ENCODE data around the gene PRDX3. TPM values are rescaled to one million over a fixed set of nuclear protein-coding genes. Genes with fewer than 3 reads are reported as not detected.

The PRDX3 gene
- total RNA-seq, 2 experiments from 2014 or later, result 7.1 to 7.5 TPM

GRCh38 chr10:119209736-119210355, 31.2 kb upstream of the PRDX3 start:
- peak; percentile 35 for TF ChIP-seq CTCF (IDR thresholded peaks at IDR 0.05)
- no peaks in the 10 kb centered on the region for H3K27me3 ChIP-seq (ENCODE audit: control insufficient read depth in 1 of 2, insufficient read depth in 2 of 2, low read length in 2 of 2)
- ChIA-PET CTCF (interaction anchor here (0.6 to 2.6 kb wide), 12 partner anchors 9 to 515 kb away, joined by 3 to 14 read pairs (median 4); partner anchors contain the start of gene INPP5F), POLR2A (interaction anchor here (0.9 to 6.6 kb wide), 5 partner anchors 60 to 297 kb away, joined by 3 to 63 read pairs (median 9); no protein-coding TSS in a partner anchor)
- peak overlapping the region; percentile 99 for H3K4me3 Mint-ChIP-seq
- peak overlapping the region in 1 of 2 donors; percentile 88 for H3K27ac ChIP-seq (ENCODE audit: low read depth in 1 of 2, low read length in 2 of 2)
- H3K27ac Mint-ChIP-seq, result peak overlapping the region; percentile 82
- no peaks in the 10 kb centered on the region for H3K9me3 ChIP-seq (ENCODE audit: control insufficient read depth in 1 of 2, insufficient read depth in 1 of 2, low read length in 2 of 2)
- intact Hi-C loops (cut with DNase I, micrococcal nuclease), result loop anchor here (1.0 to 10.0 kb wide), 7 partner anchors 32 to 645 kb away; partner anchors contain the start of gene TIAL1 (in 1 of the 2)
- H3K4me1 Mint-ChIP-seq (ENCODE audit: low read depth), result peaks cover 70% of the 10 kb centered on the region
- ATAC-seq (ENCODE audit: poor library complexity) (no peak), DNase-seq (no peak)
- no peaks in the 10 kb centered on the region for H3K9me3 Mint-ChIP-seq
- H3K4me3 ChIP-seq (ENCODE audit: low read length), result peak overlapping the region; percentile 68
- H3K4me1 ChIP-seq (ENCODE audit: insufficient read depth, low read length), result peaks cover 62% of the 10 kb centered on the region
- peaks cover 14% of the 10 kb centered on the region for H3K36me3 Mint-ChIP-seq (ENCODE audit: low read depth)
- no peaks in the 10 kb centered on the region for H3K27me3 Mint-ChIP-seq
- no peaks in the 10 kb centered on the region for H3K36me3 ChIP-seq (ENCODE audit: insufficient read depth, low read length)

- ATAC-seq (ENCODE audit: poor library complexity) (peak; percentile 22), DNase-seq (peak; percentile 28 to 79 (median 50))
- no peaks in the 10 kb centered on the region for H3K9me3 Mint-ChIP-seq
- Histone ChIP-seq H3K27ac (ENCODE audit: low read depth in 1 of 2, low read length in 2 of 2) (peak overlapping the region; percentile 29 to 88), H3K9me3 (ENCODE audit: control insufficient read depth in 1 of 2, insufficient read depth in 1 of 2, low read length in 2 of 2) (no peaks in the 10 kb centered on the region), H3K27me3 (ENCODE audit: control insufficient read depth in 1 of 2, insufficient read depth in 2 of 2, low read length in 2 of 2) (no peaks in the 10 kb centered on the region), H3K4me1 (ENCODE audit: insufficient read depth, low read length) (peaks cover 56% of the 10 kb centered on the region), H3K36me3 (ENCODE audit: insufficient read depth, low read length) (no peaks in the 10 kb centered on the region), H3K4me3 (ENCODE audit: low read length) (peak overlapping the region; percentile 68)
- intact Hi-C loops (cut with DNase I, micrococcal nuclease), result loop anchor here (1.0 to 10.0 kb wide), 6 partner anchors 33 to 646 kb away; partner anchors contain the start of gene TIAL1 (in 1 of the 2)
- H3K27ac Mint-ChIP-seq, result peak overlapping the region; percentile 82
- peak overlapping the region; percentile 99 for H3K4me3 Mint-ChIP-seq
- H3K4me1 Mint-ChIP-seq (ENCODE audit: low read depth), result peaks cover 63% of the 10 kb centered on the region
- CTCF ChIA-PET, result interaction anchor here (0.6 to 2.6 kb wide), 13 partner anchors 9 to 516 kb away, joined by 3 to 14 read pairs (median 4); partner anchors contain the start of gene INPP5F
- peaks cover 14% of the 10 kb centered on the region for H3K36me3 Mint-ChIP-seq (ENCODE audit: low read depth)
- POLR2A ChIA-PET, result interaction anchor here (0.7 to 6.6 kb wide), 6 partner anchors 61 to 297 kb away, joined by 3 to 63 read pairs (median 6); no protein-coding TSS in a partner anchor
- TF ChIP-seq CTCF (IDR thresholded peaks at IDR 0.05), result peak; percentile 84
- H3K27me3 Mint-ChIP-seq, result no peaks in the 10 kb centered on the region
Observed at GRCh38 chr10:119209035-119209735, 30.6 kb upstream of the PRDX3 start.

DNA sequence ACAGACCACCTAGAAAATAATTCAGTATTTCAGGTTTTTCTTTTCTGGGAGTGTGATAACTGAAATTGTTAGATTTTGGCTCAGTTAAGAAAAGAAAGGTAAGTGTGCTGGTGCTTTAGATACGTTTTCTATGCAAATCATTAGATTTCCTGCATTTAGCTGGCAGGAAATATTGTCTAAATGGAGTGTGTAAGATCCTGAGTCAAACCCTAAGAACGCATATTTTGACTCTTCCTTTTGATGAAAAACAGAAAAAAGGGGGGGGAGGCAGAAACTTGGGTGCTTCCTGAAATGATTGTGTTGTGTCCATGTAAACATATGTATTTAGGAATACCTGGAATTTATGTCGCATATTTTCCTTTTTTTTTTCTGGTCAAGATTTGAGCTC, 29.9 kb upstream of the PRDX3 start:
- Mint-ChIP-seq H3K4me1 (ENCODE audit: low read depth) (peaks cover 57% of the 10 kb centered on the region), H3K9me3 (no peaks in the 10 kb centered on the region), H3K27me3 (no peaks in the 10 kb centered on the region), H3K36me3 (ENCODE audit: low read depth) (peaks cover 14% of the 10 kb centered on the region), H3K27ac (peak overlapping the region; percentile 82), H3K4me3 (peak overlapping the region; percentile 99)
- no peak for ATAC-seq (ENCODE audit: poor library complexity)
- H3K4me1 ChIP-seq (ENCODE audit: insufficient read depth, low read length), result peaks cover 50% of the 10 kb centered on the region
- peak overlapping the region; percentile 68 for H3K4me3 ChIP-seq (ENCODE audit: low read length)
- POLR2A ChIA-PET, result interaction anchor here (0.6 to 6.6 kb wide), 5 partner anchors 61 to 97 kb away, joined by 3 to 63 read pairs (median 9); no protein-coding TSS in a partner anchor
- no peaks in the 10 kb centered on the region for H3K36me3 ChIP-seq (ENCODE audit: insufficient read depth, low read length)
- peak in 2 of 14 experiments; percentile 28 to 42 for DNase-seq
- intact Hi-C loops (cut with DNase I, micrococcal nuclease), result loop anchor here (5.0 to 10.0 kb wide), 5 partner anchors 34 to 646 kb away; partner anchors contain the start of gene TIAL1 (in 1 of the 2)
- peak overlapping the region in 1 of 2 donors; percentile 88 for H3K27ac ChIP-seq (ENCODE audit: low read depth in 1 of 2, low read length in 2 of 2)
- no peaks in the 10 kb centered on the region for H3K9me3 ChIP-seq (ENCODE audit: control insufficient read depth in 1 of 2, insufficient read depth in 1 of 2, low read length in 2 of 2)
- CTCF ChIA-PET, result interaction anchor here (0.7 to 2.6 kb wide), 8 partner anchors 10 to 217 kb away, joined by 3 to 14 read pairs (median 7); no protein-coding TSS in a partner anchor
- H3K27me3 ChIP-seq (ENCODE audit: control insufficient read depth in 1 of 2, insufficient read depth in 2 of 2, low read length in 2 of 2), result no peaks in the 10 kb centered on the region
- TF ChIP-seq CTCF (IDR thresholded peaks at IDR 0.05), result no peak

Data from CD4-positive, alpha-beta T cell (primary cell).